Activated B cell treated with CpG ODN at 0.5 μM for 24 hours (primary cell): Measurements from ENCODE around the gene PIP5KL1. TPM values are rescaled to one million over a fixed set of nuclear protein-coding genes. Genes with fewer than 3 reads are reported as not detected.
A peak's percentile ranks its signal among the peaks of the same experiment; 100 is the strongest.

Experiments used
- ATAC-seq: fragments of 200-7000 bp; cut with Tn5 transposase; one replicate; pipeline ENCODE4 v1.10.0; 2021; ENCODE audit warnings: low read depth, mild to moderate bottlenecking, moderate library complexity
- CTCF ChIA-PET: fragments of 350-600 bp; sonication (Branson Sonifier 250); formaldehyde crosslinking; loops from one replicate; lab custom pipeline; 2021; ENCODE audit warnings: antibody characterized with exemption; lab: Charles Lee
- POLR2A ChIA-PET: fragments of 350-600 bp; sonication (Branson Sonifier 250); formaldehyde crosslinking; loops from one replicate; lab custom pipeline; 2021; ENCODE audit warnings: antibody characterized with exemption; lab: Charles Lee
- DNase-seq: peaks from one replicate; pipeline ENCODE4 v3.0.0; 2022
- H3K27ac Mint-ChIP-seq: one replicate; pipeline ENCODE4 v1.8.0; 2020; ENCODE audit warnings: mixed read lengths
- H3K27me3 Mint-ChIP-seq: one replicate; pipeline ENCODE4 v1.8.0; 2021; ENCODE audit warnings: mixed read lengths
- H3K36me3 Mint-ChIP-seq: one replicate; pipeline ENCODE4 v1.8.0; 2021; ENCODE audit warnings: low read depth, mixed read lengths
- H3K4me1 Mint-ChIP-seq: one replicate; pipeline ENCODE4 v1.8.0; 2021; ENCODE audit warnings: mixed read lengths
- H3K4me3 Mint-ChIP-seq: one replicate; pipeline ENCODE4 v1.8.0; 2020; ENCODE audit warnings: mild to moderate bottlenecking, mixed read lengths
- H3K9me3 Mint-ChIP-seq: one replicate; pipeline ENCODE4 v1.8.0; 2020; ENCODE audit warnings: mixed read lengths
- intact Hi-C: fragments of 100-400 bp; cut with micrococcal nuclease; formaldehyde crosslinking; loops from one replicate; pipeline ENCODE4 v1.15.1; 2024
- total RNA-seq: library from RNA; stranded (reverse); gene quantifications from 2 replicates; pipeline ENCODE4 v1.2.3, GENCODE V29; 2022
- TF ChIP-seq, protein P1 (sequence below): fragments of 200-600 bp; IDR thresholded peaks from one replicate; pipeline ENCODE4 v1.8.0; 2022; ENCODE audit warnings: antibody characterized with exemption, mild to moderate bottlenecking

Gene PIP5KL1
- total RNA-seq, 1 donor from 2014 or later, result 1.8 TPM

- Mint-ChIP-seq H3K9me3 (no peaks in the 10 kb centered on the region), H3K4me3 (peak overlapping the region; percentile 94), H3K27me3 (no peaks in the 10 kb centered on the region), H3K27ac (peak overlapping the region; percentile 91), H3K36me3 (peaks cover 16% of the 10 kb centered on the region), H3K4me1 (peaks cover 82% of the 10 kb centered on the region)
- CTCF ChIA-PET, result interaction anchor here (1.2 to 5.5 kb wide), 3 partner anchors 8 to 56 kb away, joined by 4 to 33 read pairs (median 29); no protein-coding TSS in a partner anchor
- DNase-seq (no peak), ATAC-seq (no peak)
- POLR2A ChIA-PET, result interaction anchor here (1.2 to 6.4 kb wide), 6 partner anchors 7 to 48 kb away, joined by 3 to 93 read pairs (median 7); no protein-coding TSS in a partner anchor
- intact Hi-C loops, result no loop called here
- TF ChIP-seq, protein P1, sequence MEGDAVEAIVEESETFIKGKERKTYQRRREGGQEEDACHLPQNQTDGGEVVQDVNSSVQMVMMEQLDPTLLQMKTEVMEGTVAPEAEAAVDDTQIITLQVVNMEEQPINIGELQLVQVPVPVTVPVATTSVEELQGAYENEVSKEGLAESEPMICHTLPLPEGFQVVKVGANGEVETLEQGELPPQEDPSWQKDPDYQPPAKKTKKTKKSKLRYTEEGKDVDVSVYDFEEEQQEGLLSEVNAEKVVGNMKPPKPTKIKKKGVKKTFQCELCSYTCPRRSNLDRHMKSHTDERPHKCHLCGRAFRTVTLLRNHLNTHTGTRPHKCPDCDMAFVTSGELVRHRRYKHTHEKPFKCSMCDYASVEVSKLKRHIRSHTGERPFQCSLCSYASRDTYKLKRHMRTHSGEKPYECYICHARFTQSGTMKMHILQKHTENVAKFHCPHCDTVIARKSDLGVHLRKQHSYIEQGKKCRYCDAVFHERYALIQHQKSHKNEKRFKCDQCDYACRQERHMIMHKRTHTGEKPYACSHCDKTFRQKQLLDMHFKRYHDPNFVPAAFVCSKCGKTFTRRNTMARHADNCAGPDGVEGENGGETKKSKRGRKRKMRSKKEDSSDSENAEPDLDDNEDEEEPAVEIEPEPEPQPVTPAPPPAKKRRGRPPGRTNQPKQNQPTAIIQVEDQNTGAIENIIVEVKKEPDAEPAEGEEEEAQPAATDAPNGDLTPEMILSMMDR, result no peak
Measured at GRCh38 chr9:127977884-127978647, 47.5 kb upstream of the PIP5KL1 start.

- H3K27me3 Mint-ChIP-seq, result no peaks in the 10 kb centered on the region
- no peaks in the 10 kb centered on the region for H3K9me3 Mint-ChIP-seq
- peak overlapping the region; percentile 94 for H3K4me3 Mint-ChIP-seq
- intact Hi-C loops, result no loop called here
- ATAC-seq, result no peak
- TF ChIP-seq, protein P1, result no peak
- DNase-seq, result no peak
- ChIA-PET POLR2A (interaction anchor here (1.1 to 5.7 kb wide), 4 partner anchors 10 to 49 kb away, joined by 3 to 69 read pairs (median 7); no protein-coding TSS in a partner anchor), CTCF (interaction anchor here (2.2 to 3.7 kb wide), 3 partner anchors 22 to 57 kb away, joined by 10 to 29 read pairs (median 11); no protein-coding TSS in a partner anchor)
- peaks cover 16% of the 10 kb centered on the region for H3K36me3 Mint-ChIP-seq
- H3K4me1 Mint-ChIP-seq, result peaks cover 82% of the 10 kb centered on the region
- H3K27ac Mint-ChIP-seq, result peak overlapping the region; percentile 91
Measured at GRCh38 chr9:127977009-127977883, 46.7 kb upstream of the PIP5KL1 start.

DNA sequence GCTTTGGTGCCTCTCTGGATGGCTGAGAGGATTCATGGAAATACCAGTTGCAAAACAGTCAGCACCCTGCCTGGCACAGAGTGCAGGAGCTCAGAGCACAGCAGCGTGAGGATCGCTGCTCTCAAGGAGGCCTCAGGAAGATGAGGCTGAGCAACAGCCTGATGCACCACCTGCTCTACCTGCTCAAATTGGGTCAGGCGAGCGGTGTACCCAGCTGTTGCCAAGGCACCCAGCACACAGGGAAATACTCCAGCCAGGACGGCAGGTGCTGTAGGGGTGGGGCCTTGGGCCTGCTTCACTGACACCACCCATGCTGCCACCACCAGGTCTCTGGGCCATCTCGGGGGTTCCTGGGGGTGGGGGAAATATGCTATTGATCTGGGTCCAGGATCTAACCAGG, 45.9 kb upstream of the PIP5KL1 start:
- peak overlapping the region; percentile 55 for H3K4me3 Mint-ChIP-seq
- TF ChIP-seq, protein P1, result no peak
- intact Hi-C loops, result no loop called here
- ATAC-seq, result no peak
- H3K36me3 Mint-ChIP-seq, result peaks cover 16% of the 10 kb centered on the region
- peaks cover 83% of the 10 kb centered on the region for H3K4me1 Mint-ChIP-seq
- no peak for DNase-seq
- H3K27me3 Mint-ChIP-seq, result no peaks in the 10 kb centered on the region
- ChIA-PET CTCF (interaction anchor here (2.2 to 2.9 kb wide), 2 partner anchors 21 to 33 kb away, joined by 10 to 11 read pairs; no protein-coding TSS in a partner anchor), POLR2A (interaction anchor here (1.1 to 2.1 kb wide), 3 partner anchors 11 to 21 kb away, joined by 3 to 8 read pairs (median 5); no protein-coding TSS in a partner anchor)
- H3K9me3 Mint-ChIP-seq, result no peaks in the 10 kb centered on the region
- peak overlapping the region; percentile 91 for H3K27ac Mint-ChIP-seq

GRCh38 chr9:127975376-127976315, 45.1 kb upstream of the PIP5KL1 start:
- Mint-ChIP-seq H3K36me3 (peaks cover 16% of the 10 kb centered on the region), H3K9me3 (no peaks in the 10 kb centered on the region), H3K27ac (peak overlapping the region; percentile 91), H3K4me1 (peaks cover 86% of the 10 kb centered on the region), H3K27me3 (no peaks in the 10 kb centered on the region), H3K4me3 (peak overlapping the region; percentile 55)
- ATAC-seq (no peak), DNase-seq (no peak)
- intact Hi-C loops, result no loop called here
- CTCF ChIA-PET, result interaction anchor here (1.2 to 2.9 kb wide), 4 partner anchors 21 to 59 kb away, joined by 4 to 11 read pairs (median 8); no protein-coding TSS in a partner anchor
- TF ChIP-seq, protein P1, result no peak
- POLR2A ChIA-PET, result interaction anchor here (1.1 to 1.3 kb wide), 2 partner anchors 10 to 20 kb away, joined by 3 to 5 read pairs; no protein-coding TSS in a partner anchor
